Endothelial cell of umbilical vein (primary cell): ENCODE data around the gene LSG1. TPM values are rescaled to one million over a fixed set of nuclear protein-coding genes. Genes with fewer than 3 reads are reported as not detected.

Experiments
- BruUV-seq: library from RNA; stranded (reverse); fragments of 400-500 nt; replicated peaks from 2 replicates; lab custom pipeline; 2021; lab: Mats Ljungman, UMichigan
- CTCF ChIA-PET: fragments of 300-600, 350-600 bp; sonication (Branson Sonifier 250); formaldehyde crosslinking; loops from one replicate; lab custom pipeline; 2021; ENCODE audit warnings: antibody characterized with exemption, inconsistent platforms; lab: Charles Lee
- POLR2A ChIA-PET: fragments of 300-600, 350-600 bp; sonication (Branson Sonifier 250); formaldehyde crosslinking; loops from one replicate; lab custom pipeline; 2021; ENCODE audit warnings: antibody characterized with exemption, inconsistent platforms; lab: Charles Lee
- DNase-seq: peaks from one replicate; pipeline ENCODE4 v3.0.0-alpha.2; 2011; ENCODE audit warnings: low read depth, low spot score
- FAIRE-seq: peaks from 2 replicates; lab custom pipeline; 2011; peaks lifted over from hg19 to GRCh38; lab: Jason Lieb, UNC
- H2AFZ ChIP-seq: 2 replicates; pipeline ENCODE4 v1.6.0; 2012; ENCODE audit warnings: low read depth, low read length, control low read depth, inconsistent platforms
- H3K27ac ChIP-seq: 2 replicates; pipeline ENCODE4 v1.5.1; 2011; ENCODE audit warnings: low read depth, mild to moderate bottlenecking, control low read depth, low read length, moderate library complexity; ENCODE audit not compliant: insufficient read depth
- H3K27me3 ChIP-seq, 2 experiments: 2 replicates each; pipeline versions ENCODE4 v1.6.0 to v1.6.1; 2011; ENCODE audit warnings: low read length in 2 of 2, mixed read lengths in 1 of 2; ENCODE audit not compliant: control insufficient read depth in 2 of 2, insufficient read depth in 2 of 2
- H3K36me3 ChIP-seq, 2 experiments: 2 replicates in 1 of 2; 3 replicates in 1 of 2; pipeline ENCODE4 v1.5.1; 2011; ENCODE audit warnings: low read length in 2 of 2, mild to moderate bottlenecking in 1 of 2, moderate library complexity in 1 of 2; ENCODE audit not compliant: control insufficient read depth in 2 of 2, insufficient read depth in 2 of 2; ENCODE audit errors: extremely low read depth in 1 of 2
- H3K4me1 ChIP-seq: 3 replicates; pipeline ENCODE4 v1.5.1; 2011; ENCODE audit warnings: mild to moderate bottlenecking, low read length; ENCODE audit not compliant: control insufficient read depth, insufficient read depth; ENCODE audit errors: extremely low read depth
- H3K4me2 ChIP-seq: 2 replicates; pipeline ENCODE4 v1.6.1; 2011; ENCODE audit warnings: low read length, control low read depth, mixed read lengths; ENCODE audit not compliant: insufficient read depth
- H3K4me3 ChIP-seq, 3 experiments: fragments of 200-600 bp in 1 of 3; sonication (generic), shearing (Covaris generic) in 1 of 3; replicated peaks in 1 of 3; 2 replicates each; pipeline ENCODE4 v1.5.1; 2011 to 2016; ENCODE audit warnings: control low read depth in 3 of 3, low read length in 3 of 3, mild to moderate bottlenecking in 2 of 3, inconsistent platforms in 1 of 3, low read depth in 1 of 3, moderate library complexity in 1 of 3; ENCODE audit not compliant: insufficient read depth in 1 of 3
- H3K79me2 ChIP-seq: 2 replicates; pipeline ENCODE4 v1.6.0; 2012; ENCODE audit warnings: low read length, inconsistent platforms; ENCODE audit not compliant: control insufficient read depth, insufficient read depth
- H3K9ac ChIP-seq: replicated peaks from 2 replicates; pipeline ENCODE3; 2011; ENCODE audit warnings: low read length, control low read depth; ENCODE audit not compliant: insufficient read depth; ENCODE audit errors: extremely low read depth
- H3K9me1 ChIP-seq: replicated peaks from 3 replicates; pipeline ENCODE4 v1.6.0; 2011; ENCODE audit warnings: mild to moderate bottlenecking, low read length; ENCODE audit not compliant: control insufficient read depth, insufficient read depth; ENCODE audit errors: extremely low read depth
- H3K9me3 ChIP-seq: replicated peaks from 2 replicates; pipeline ENCODE4 v1.5.1; 2012; ENCODE audit warnings: low read length, inconsistent platforms; ENCODE audit not compliant: control insufficient read depth, insufficient read depth
- H4K20me1 ChIP-seq: replicated peaks from 2 replicates; pipeline ENCODE3; 2011; ENCODE audit warnings: mild to moderate bottlenecking, low read length; ENCODE audit not compliant: control insufficient read depth, insufficient read depth; ENCODE audit errors: extremely low read depth
- EZH2 ChIP-seq: IDR thresholded peaks from 2 replicates; pipeline ENCODE4 v1.6.1; 2012; ENCODE audit warnings: borderline replicate concordance, low read depth, mild to moderate bottlenecking, moderate library complexity, low read length, inconsistent platforms; ENCODE audit not compliant: severe bottlenecking
- FOS ChIP-seq: IDR thresholded peaks from 2 replicates; pipeline ENCODE4 v1.6.1; 2011; ENCODE audit warnings: mild to moderate bottlenecking, low read length, moderate library complexity, borderline replicate concordance; ENCODE audit not compliant: insufficient read depth
- GATA2 ChIP-seq: IDR thresholded peaks from 2 replicates; pipeline ENCODE4 v1.7.0; 2011; ENCODE audit warnings: low read depth, mild to moderate bottlenecking, moderate library complexity, mixed read lengths, low read length; ENCODE audit not compliant: insufficient read length, insufficient read depth
- JUN ChIP-seq: IDR thresholded peaks from 2 replicates; pipeline ENCODE4 v1.6.1; 2011; ENCODE audit warnings: borderline replicate concordance, low read depth; ENCODE audit not compliant: insufficient read length, insufficient read depth
- MYC ChIP-seq: IDR thresholded peaks from one replicate; pipeline ENCODE4 v1.6.1; 2011; ENCODE audit warnings: mild to moderate bottlenecking, low read depth, low read length
- POLR2A ChIP-seq: IDR thresholded peaks from 2 replicates; pipeline ENCODE4 v1.6.1; 2012; ENCODE audit warnings: low read depth, mild to moderate bottlenecking, control low read depth, low read length
- POLR2AphosphoS5 ChIP-seq: IDR thresholded peaks from 2 replicates; pipeline ENCODE4 v1.6.1; 2012; ENCODE audit warnings: low read depth, mild to moderate bottlenecking, control low read depth, low read length, moderate library complexity; ENCODE audit not compliant: insufficient read depth
- dilution Hi-C: fragments of 300-500 bp; cut with MboI; formaldehyde crosslinking; loops from one replicate; pipeline ENCODE4 v1.15.0; 2019; ENCODE audit warnings: low sequenced_read_pairs; ENCODE audit not compliant: extremely low pct_ligation_motif_present
- intact Hi-C: fragments of 100-400 bp; cut with micrococcal nuclease; formaldehyde crosslinking; loops from one replicate; pipeline ENCODE4 v1.10.0; 2022
- polyA plus RNA-seq, 4 experiments: library from polyadenylated mRNA; depleted of rRNA in 3 of 4; stranded (reverse) in 3 of 4; unstranded in 1 of 4; fragments of >200 nt; gene quantifications; 2 replicates each; pipeline versions ENCODE4 v1.2.1 to v1.2.3, GENCODE V29; 2011 to 2012; ENCODE audit warnings: missing spikeins in 1 of 4
- total RNA-seq: library from RNA; stranded (reverse); gene quantifications from 2 replicates; pipeline ENCODE4 v1.2.3, GENCODE V29; 2021
- TF ChIP-seq, protein P1 (sequence below), 2 donors: IDR thresholded peaks; 1 replicate in 1 of 2; 2 replicates in 1 of 2; pipeline ENCODE4 v1.5.1; 2011; ENCODE audit warnings: low read length in 2 of 2, mild to moderate bottlenecking in 2 of 2, moderate library complexity in 2 of 2, control low read depth in 1 of 2, inconsistent platforms in 1 of 2, low read depth in 1 of 2; ENCODE audit not compliant: insufficient read depth in 1 of 2; ENCODE audit errors: extremely low read depth in 1 of 2
- TF ChIP-seq, protein P2 (sequence below): IDR thresholded peaks from 2 replicates; pipeline ENCODE4 v1.6.1; 2011; ENCODE audit not compliant: insufficient read depth, insufficient read length

The LSG1 gene
- total and polyA plus RNA-seq, 2 donors (not counting 3 experiments of a cell fraction or from before 2014, with no cell fraction given) = 50.0 to 52.7 TPM

DNA sequence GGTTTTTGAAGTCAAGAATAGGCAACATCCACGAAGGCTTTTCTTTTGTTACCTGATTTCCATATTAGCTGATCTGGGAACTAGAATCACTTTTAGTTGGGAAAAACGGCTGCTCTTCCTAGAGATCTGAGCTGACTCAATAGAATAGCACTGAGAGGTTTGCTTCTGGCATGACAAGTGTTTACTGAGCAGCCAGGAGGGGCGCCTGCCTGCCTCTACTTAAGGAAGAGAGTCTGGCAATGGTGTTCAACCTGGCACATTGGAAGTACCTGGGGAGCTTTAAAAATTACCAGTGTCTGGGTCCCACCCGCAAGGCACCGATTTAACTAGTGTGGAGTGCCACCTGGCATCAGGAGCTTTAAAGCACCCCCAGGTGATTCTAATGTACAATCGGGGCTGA, 48.1 kb upstream of the LSG1 start:
- TF ChIP-seq, protein P1, sequence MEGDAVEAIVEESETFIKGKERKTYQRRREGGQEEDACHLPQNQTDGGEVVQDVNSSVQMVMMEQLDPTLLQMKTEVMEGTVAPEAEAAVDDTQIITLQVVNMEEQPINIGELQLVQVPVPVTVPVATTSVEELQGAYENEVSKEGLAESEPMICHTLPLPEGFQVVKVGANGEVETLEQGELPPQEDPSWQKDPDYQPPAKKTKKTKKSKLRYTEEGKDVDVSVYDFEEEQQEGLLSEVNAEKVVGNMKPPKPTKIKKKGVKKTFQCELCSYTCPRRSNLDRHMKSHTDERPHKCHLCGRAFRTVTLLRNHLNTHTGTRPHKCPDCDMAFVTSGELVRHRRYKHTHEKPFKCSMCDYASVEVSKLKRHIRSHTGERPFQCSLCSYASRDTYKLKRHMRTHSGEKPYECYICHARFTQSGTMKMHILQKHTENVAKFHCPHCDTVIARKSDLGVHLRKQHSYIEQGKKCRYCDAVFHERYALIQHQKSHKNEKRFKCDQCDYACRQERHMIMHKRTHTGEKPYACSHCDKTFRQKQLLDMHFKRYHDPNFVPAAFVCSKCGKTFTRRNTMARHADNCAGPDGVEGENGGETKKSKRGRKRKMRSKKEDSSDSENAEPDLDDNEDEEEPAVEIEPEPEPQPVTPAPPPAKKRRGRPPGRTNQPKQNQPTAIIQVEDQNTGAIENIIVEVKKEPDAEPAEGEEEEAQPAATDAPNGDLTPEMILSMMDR (IDR thresholded peaks at IDR 0.05; ENCODE audit: extremely low read depth in 1 of 2, insufficient read depth in 1 of 2, low read depth in 1 of 2, low read length in 2 of 2) = no peak
- TF ChIP-seq MYC = no peak
- no peak for TF ChIP-seq POLR2AphosphoS5
- no peak for TF ChIP-seq POLR2A
- no peak for TF ChIP-seq FOS
- TF ChIP-seq GATA2 = no peak
- TF ChIP-seq, protein P2, sequence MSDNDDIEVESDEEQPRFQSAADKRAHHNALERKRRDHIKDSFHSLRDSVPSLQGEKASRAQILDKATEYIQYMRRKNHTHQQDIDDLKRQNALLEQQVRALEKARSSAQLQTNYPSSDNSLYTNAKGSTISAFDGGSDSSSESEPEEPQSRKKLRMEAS = no peak
- TF ChIP-seq JUN = no peak
- TF ChIP-seq EZH2 = no peak
- Histone ChIP-seq H3K4me3 (no peak overlapping the region), H3K27me3 (no peaks in the 10 kb centered on the region), H4K20me1 (no peaks in the 10 kb centered on the region), H3K9me1 (no peaks in the 10 kb centered on the region), H3K9me3 (no peaks in the 10 kb centered on the region), H2AFZ (no peak overlapping the region), H3K4me2 (no peak overlapping the region), H3K27ac (no peak overlapping the region), H3K9ac (no peak overlapping the region), H3K79me2 (no peaks in the 10 kb centered on the region), H3K36me3 (no peaks in the 10 kb centered on the region), H3K4me1 (peaks cover 10% of the 10 kb centered on the region)
- intact Hi-C loops = no loop called here
- dilution Hi-C loops = no loop called here
- POLR2A ChIA-PET = no interaction called here
- no TSS peak for BruUV-seq
- no peak for FAIRE-seq
- CTCF ChIA-PET = interaction anchor here (0.9 to 1.0 kb wide), 2 partner anchors 9 to 16 kb away, joined by 3 read pairs; no protein-coding TSS in a partner anchor
- no peak for DNase-seq
